ENCODE measurements around the gene SYT1.

DNA sequence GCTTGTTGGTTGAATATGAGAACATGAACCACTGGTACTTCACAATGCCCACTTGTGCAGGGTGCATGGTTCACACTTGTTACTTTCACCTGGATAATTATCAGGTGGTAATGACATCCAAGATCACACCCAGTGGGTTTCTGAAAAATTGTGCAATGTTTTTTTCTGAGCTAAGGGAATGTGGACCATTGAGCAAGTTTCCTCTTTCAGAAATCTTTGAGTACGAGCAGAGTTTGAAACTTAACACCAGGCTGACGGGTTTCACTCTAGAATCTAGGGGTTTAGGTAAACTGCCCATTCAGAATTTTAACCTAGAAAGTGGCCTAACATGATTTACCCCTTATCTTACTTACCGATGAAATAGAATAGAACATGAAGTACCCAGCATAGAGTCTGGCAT is 436.6 kb downstream of the SYT1 start:
- TF ChIP-seq POLR2AphosphoS5 (IDR thresholded peaks at IDR 0.05; ENCODE audit: low read depth, low read length) (no peak), TAF1 (IDR thresholded peaks at IDR 0.05; ENCODE audit: borderline replicate concordance, low read depth, low read length) (no peak), POLR2A (IDR thresholded peaks at IDR 0.05; ENCODE audit: low read depth, low read length) (no peak)

All from GM12892 (cell line).